Measurements from ENCODE around the gene AMER1.
A peak's percentile ranks its signal among the peaks of the same experiment; 100 is the strongest.

The AMER1 gene

DNA sequence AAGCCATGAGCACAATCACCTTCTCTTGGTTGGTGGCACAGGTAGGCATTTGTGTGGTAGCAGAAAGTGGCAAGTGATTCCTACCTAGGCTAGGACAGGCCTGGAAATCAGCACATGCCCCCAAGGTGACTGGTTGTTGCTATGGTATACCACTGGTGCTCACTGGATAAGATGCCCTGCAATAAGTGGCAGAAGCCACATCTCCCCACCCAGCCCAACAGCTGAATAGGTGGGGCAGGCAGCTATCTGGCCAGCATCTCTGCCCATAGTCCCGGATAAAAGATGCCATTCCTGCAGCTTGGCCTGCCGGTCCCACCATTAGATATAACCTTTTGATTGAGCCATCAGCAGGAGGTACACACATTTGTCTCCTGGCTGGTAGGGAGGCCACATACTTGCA lies 21.1 kb downstream of the AMER1 start:
- DNase-seq (ENCODE audit: low spot score): no peak

DNA sequence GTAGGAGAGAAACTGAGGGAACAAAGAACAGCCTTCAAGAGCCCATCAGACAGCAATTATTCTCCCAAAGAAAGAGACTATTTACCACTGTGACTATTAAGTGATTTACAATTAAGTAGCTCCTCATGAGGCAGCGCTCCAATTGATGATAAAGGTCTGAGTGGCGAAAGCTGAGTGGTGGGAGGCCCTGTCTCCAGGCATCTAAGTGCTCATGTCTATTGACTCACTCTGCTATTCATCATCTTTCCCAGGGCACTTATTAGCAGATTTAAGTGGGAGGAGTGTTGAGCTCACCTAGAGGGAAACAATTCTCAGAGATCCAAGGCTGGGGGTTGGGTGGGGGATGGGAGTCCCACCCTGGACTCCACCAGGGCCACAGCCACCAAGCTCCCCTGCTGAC lies 23.3 kb downstream of the AMER1 start:
- peak; percentile 11 for DNase-seq (ENCODE audit: low spot score)

DNA sequence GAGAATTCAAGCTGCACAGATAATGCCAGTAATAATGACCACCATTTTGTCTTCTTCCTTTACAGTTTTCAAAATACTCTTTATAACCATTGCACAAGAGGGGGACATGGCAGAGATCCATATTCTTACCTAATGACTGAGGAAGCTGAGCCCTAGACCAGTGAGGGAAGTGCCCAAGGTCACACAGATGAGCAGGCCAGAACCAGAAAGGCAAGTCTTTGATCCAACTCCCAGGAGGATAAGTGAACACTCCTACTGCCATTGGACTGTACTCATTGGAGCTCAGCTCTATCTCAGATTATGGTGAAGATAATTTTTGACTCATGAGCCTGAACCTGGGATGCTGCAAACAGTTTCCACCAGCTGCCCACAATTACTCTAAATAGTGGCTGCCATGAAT lies 28.6 kb downstream of the AMER1 start:
- no peak for DNase-seq (ENCODE audit: low spot score)

DNA sequence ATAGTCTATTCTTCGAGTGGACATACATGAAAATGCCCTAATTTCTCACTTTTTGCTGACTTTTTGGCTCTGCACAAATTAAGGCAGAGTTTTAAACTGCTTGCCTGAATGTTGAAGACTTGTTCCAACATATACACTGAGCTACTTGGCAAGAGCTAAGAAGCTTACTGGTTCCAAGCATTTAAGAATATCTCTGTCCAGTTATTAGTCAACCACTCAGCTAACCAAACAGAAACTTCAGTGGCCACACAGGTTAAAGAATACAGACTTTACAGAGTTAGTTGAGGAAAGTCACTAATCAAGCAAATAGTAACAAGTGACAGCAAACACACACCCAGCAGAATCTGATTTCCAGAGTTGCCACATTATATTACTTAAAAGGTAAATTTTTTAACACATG lies 35.5 kb downstream of the AMER1 start:
- no peak for DNase-seq (ENCODE audit: low spot score)

DNA sequence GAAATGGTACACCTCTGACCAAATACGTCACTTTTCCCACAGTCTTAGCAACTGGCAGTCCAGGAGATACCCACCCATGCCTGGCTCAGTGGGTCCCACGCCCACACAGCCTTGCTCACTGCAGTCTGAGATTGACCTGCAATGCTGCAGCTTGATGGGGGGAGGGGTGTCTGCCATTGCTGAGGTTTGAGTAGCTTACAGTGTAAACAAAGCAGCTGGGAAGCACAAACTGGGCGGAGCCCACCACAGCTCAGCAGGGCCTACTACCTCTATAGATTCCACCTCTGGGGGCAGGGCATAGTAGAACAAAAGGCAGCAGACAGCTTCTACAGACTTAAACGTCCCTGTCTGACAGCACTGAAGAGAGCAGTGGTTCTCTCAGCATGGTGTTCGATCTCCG lies 52.7 kb downstream of the AMER1 start:
- DNase-seq (ENCODE audit: low spot score): no peak

- DNase-seq (ENCODE audit: low spot score): no peak
These were observed 53.6 kb downstream of the AMER1 start for GRCh38 chrX:64151911-64152310.

- no peak for DNase-seq (ENCODE audit: low spot score)
These were observed 54.7 kb downstream of the AMER1 start for GRCh38 chrX:64150775-64151174.
